SK-N-MC (cell line): ENCODE data around the gene ATE1.

Source experiments
- EZH2 ChIP-seq: fragments of 200-600 bp; sonication (generic); IDR thresholded peaks from one replicate; pipeline ENCODE4 v1.6.1; 2017; ENCODE audit warnings: antibody characterized with exemption
- FOXP2 ChIP-seq: optimal IDR thresholded peaks from 2 replicates; pipeline ENCODE3; 2011; ENCODE audit warnings: mild to moderate bottlenecking, moderate library complexity; ENCODE audit not compliant: insufficient read depth; ENCODE audit errors: extremely low read length, control extremely low read depth
- POLR2AphosphoS5 ChIP-seq: IDR thresholded peaks from 2 replicates; pipeline ENCODE4 v1.6.1; 2012; ENCODE audit warnings: mild to moderate bottlenecking, low read depth, low read length, borderline replicate concordance

GRCh38 chr10:121803611-121804010, 124.2 kb downstream of the ATE1 start:
- TF ChIP-seq EZH2: no peak
- TF ChIP-seq POLR2AphosphoS5: no peak
- no peak for TF ChIP-seq FOXP2
